NCI-H2227 (cell line): ENCODE results near the gene SMIM35.
"Not testable (repeated sequence)": the region's sequence is repeated elsewhere in the genome, so short reads cannot be mapped to it uniquely, and the experiment has no call there.

Source experiments
- DNase-seq: peaks from one replicate; lab custom pipeline; 2025; ENCODE audit not compliant: unreplicated experiment; lab: John Stamatoyannopoulos, UW

SMIM35 gene

DNA sequence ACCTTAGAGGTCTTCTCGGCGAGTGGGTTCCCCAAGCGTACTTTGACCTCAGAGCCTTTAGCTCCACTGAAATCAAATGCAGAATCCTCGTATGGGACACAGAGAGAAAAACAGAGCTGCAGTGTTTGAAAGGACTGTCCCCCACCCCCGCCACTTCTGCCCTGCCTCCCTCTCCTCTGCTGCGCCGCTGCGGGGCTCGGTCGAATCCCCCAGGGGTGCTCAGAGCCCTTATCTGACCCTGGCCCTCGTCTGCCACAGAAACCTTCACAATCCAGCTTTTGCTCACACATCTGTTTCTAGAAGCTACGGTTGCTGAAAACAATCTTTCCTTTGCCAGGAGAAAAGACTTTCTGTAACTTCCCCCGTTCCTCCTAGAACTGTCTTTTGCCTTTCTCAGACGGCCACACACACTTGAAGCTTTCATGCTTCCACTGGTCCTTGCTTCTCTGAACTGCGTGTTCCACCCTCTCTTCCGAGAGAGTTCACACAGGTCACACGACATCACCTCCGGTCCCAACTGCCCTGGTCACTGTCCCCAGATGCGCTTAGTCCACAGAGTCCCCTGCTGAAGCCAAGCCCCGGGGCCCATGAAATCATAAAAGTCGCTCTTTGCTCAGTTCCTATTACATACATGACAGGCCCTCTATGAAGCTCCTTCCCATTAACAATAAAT lies 3.7 kb downstream of the SMIM35 start:
- DNase-seq, result no peak

DNA sequence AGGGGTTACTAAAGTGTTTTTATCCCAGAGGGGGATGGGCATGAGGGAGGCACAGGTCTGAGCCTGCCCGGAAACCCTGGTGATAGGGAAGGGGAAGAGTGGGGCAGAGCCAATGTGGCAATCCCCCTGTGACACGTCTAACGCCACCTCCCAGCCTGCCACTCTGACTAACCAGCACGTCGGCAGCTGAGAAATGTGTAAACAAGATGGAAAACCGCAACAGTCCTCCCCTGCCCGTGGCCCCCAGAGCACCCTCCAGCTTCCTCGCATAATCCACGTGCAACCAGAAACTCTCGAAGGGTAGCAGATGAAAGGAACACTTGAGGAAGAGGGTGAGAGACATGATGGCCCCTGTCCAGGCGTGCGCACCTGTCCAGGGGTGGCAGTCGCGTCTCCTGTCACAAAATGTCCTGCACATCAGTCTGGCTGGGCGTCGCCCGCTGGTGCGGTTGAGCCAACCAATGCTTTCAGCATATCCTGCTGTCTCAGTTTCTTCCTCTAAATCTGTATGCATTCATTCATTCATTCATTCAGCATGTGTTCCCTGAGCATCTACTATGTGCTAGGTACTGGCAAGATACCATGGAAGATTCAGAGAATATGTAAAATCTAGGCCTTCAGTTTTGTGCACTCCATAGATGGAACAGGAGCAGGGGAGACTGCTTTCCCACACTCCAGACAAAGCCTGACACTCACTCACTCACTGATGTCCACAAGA lies 5.4 kb downstream of the SMIM35 start:
- DNase-seq, result no peak

DNA sequence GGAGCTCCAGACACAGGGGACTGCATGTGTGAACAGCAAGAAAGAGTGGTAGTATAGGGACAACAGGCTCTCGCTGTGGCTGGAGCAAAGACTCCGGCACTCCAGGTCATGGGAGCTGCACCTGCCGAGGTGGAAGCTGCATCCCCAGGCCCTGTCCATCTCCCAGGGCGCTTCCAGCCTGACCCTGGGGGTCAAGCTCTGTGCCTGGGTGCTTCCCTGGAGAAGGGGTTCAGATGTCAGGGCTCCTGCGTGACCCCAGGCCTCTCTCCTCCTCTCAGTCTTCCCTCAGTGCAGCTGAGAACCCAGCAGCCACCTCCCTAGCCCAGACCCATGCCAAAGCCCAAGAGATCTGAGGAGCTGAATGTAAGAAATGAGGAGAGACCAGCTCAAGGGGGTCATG lies 6.5 kb downstream of the SMIM35 start:
- no peak for DNase-seq

DNA sequence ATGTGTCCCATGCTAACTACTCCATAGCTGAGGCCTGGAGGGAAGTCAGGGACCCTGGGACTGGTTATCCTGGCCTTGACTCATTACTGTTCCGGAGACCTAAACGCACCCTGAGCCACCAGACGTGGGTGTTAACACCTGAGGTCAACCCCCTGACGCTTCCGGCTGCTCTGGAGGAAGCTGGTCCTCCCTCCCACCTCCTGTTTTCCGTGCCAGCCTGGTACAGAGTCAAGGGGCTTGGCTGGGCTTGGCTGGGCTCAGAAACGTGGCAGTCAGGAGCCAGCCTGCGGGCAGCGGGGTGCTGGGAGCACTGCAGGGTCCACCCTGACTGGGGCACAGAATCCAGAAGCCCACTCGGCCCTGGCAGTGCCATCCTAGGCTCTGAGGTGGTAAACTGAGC lies 7.3 kb downstream of the SMIM35 start:
- DNase-seq, result no peak

DNA sequence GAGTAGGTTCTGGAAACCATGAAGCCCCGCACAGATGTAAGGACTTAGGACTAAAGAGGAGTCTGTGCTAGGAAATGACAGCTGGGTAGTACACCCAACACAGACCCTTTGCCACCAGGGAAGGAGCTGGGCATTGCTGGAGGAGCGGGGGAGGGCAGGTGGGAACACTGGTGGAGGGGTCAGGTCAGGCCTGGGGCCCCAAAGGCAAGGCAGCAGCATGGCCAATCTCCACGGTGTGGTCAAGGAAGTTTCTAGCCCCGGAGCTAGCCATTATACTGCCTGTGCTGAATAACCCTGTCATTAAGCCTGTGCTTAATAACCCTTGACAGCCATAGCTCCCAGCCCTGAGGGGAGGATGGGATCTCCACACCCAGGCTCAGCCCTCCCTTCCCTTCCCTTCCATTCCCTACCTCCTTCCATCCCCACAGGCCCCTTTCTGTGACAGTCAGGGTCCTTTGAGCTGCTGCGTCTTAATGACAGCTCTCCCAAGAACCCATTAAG lies 7.8 kb downstream of the SMIM35 start:
- peak; percentile 53 for DNase-seq

DNA sequence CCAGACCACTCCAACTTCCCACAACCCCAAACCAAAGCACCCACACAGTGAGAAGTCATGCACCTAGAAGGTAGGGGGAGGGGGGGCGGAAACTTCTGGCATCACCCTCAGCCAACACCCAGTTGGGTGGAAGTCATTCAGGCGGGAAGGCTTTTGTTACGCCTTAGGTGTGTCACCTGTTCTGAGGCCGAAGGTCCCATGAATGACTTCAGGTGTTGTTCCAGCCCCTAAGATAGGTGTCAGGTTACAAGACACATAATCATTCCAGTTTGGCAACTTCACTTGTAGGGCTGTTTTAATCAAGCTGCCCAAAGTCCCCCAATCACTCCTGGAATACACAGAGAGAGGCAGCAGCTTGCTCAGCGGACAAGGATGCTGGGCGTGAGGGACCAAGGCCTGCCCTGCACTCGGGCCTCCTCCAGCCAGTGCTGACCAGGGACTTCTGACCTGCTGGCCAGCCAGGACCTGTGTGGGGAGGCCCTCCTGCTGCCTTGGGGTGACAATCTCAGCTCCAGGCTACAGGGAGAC lies 9.9 kb downstream of the SMIM35 start, which contains the start of gene TMPRSS4:
Gene TMPRSS4, plus strand, starts transcription at position 325 of the 528 bp plus-strand sequence. CDS start 225 bp downstream, outside the sequence.
- no peak for DNase-seq

DNA sequence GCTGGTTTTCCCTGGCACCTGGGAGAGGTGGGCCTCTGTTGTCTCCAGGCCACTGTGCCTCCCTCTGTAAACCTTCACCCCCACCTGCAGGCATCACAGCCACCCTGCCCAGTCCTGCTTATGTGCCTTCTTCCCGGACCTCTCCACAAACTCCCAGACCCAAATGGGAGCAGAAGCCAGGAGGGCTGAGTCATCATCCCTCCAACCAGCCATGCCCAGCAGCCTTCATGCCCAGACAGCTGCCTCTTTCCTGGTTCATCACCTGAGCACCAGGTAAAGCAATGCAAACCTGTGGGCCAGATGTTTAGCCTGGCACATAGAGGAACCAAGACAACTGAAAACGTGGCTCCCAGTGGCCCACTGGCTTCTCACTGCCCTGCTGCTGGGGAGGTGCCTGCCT lies 12.0 kb downstream of the SMIM35 start:
- DNase-seq, result no peak

DNA sequence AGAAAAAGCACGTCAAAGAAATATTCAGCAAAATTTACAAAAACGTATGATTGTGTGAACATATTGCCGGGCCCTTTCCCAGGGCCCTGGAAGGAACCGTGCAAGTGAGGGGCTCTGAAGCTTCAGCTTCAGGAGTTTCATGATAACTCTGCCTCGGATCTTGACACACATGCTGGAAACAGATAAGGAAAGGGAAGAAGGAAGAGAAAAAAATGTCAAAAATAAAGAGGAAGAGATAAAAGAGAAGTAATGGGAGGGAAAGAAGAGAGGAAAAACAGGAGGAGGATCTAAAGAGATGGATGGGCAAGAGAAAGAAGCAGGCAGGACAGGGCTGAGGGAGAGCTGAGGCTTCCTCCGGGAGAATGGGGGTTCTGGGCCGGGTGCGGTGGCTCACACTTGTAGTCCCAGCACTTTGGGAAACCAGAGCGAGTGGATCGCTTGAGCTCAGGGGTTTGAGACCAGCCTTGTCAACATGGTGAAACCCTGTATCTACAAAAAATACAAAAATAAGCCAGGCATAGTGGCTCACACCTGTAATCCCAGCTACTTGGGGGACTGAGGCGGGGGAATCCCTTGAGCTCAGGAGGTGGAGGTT lies 12.6 kb downstream of the SMIM35 start:
- DNase-seq, result no peak

DNA sequence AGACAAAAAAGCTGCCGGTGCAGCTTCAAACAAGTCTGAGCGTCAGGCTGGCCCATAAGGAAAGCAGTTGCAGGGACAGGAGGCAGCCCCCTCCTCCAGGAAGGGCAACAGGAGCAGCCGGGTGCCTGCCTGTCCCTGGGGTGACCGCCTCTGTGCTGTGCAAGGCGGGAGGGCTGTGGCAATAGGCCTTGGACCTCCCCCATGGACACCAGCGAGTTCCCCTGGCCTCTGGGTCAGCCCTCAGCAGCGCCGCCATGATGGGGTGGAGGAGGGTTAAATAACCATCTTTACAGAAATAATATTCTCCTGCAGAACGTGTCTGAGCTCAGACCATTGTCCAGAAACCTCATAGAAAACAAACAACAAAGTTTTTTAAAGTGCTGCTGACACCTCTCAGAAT lies 13.2 kb downstream of the SMIM35 start:
- DNase-seq, result no peak

DNA sequence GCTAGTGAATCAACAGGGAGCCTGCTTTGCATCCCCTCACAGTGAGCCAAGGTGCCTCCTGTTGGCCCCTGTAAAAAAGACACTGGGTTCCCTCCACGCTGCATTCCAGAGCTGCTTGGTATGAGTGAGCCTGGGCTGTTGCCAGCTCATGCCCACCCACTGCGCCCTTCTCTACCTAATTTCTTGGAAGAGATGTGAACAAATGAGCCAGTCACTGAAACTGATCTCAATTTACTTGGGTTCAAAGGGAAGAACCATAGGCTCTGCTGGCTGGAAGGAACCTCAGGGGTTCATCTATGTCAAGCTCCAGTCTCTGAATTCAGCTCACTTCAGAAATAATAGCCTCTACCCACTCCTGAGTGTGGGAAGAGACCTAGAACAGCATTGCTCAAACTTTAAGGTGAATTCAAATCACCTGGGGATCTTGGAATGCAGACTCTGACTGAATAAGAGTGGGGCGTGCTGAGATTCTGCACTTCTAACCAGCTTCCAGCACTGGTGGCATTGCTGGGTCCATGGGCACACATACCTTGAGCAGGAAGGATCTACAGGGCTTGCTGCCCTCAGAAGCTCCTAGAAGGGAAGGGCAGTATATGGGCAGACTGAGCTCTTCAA lies 15.2 kb downstream of the SMIM35 start:
- DNase-seq, result no peak

DNA sequence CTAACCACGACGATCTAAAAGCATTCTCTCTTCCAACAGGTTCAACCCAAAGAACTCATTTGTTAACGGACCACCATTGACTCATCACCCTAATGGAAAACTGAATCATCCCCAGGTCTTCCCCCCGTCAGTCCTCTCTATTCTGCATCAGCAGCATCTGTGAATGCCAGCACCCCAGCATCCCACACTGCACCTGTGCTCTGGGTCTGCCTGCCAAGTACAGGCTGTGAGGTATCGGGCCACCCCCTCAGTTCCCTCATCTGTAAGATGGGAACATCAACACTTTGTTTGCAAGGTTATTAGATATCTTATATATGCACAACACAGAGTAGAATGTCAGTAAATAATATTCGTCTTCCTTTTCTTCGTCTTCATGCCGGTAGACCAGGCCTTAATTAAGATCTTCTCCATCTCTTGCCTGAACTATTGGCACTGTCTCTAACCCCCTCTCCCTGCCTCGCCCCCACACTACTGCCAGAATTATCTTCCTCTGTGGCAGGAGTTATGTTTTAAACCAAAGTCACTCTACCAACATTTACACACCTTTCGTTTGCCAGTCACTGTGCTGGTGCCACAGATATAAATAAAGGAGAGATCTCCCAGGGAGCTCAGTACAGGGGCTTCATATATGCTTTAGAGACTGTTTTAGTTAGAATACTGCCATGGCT lies 17.7 kb downstream of the SMIM35 start:
- DNase-seq, result no peak

DNA sequence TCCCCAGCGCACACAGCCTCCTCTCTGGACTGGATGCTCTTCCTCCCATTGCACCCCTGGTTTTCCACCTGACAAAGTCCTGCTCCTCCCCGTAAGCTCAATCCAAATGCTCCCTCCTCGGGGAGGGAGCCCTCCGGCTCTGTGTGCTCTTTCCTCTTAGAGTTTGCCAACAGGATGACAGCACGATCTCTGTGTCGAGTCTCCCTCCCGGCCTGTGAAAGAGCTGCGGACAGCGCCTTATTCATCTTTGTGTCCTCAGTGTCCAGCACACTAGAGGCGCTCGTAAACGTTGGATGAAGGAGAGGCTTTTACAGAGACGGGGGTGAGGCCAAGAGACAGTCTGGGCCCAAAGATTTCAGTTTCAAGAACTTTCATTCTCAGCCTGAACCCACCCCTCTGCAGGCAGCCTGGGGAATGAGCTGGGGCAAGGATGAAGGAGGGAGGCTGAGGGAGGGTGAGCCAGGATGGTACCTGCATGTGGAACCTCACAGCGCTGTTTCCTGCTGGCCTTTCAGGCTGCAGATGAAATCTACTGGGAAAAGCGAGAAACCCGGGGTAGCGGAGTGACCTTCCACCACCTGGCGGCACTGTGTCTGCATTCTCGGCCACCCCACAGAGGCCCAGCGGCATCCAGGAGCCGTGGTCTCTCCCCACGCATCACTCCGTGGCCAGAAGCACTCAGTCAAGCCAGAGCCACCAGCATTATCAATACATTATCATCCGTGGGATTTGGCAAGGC lies 18.4 kb downstream of the SMIM35 start:
- DNase-seq, result no peak

DNA sequence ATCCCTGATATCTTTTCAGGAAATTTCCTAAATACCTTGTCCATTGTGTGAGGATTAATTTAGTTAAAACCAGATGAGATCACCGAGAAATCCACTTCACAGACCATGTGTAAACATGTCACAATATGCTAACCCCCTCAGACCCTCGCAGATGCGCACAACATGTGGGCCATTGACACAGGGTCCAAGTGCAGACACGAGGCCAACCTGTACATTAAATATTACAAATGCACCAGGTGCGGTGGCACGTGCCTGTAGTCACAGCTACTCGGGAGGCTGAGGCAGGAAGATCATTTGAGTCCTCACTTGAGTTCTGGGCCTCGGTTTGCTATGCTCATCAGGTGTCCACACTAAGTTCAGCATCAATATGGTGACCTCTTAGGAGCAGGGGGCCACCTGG lies 19.8 kb downstream of the SMIM35 start:
- DNase-seq, result no peak

DNA sequence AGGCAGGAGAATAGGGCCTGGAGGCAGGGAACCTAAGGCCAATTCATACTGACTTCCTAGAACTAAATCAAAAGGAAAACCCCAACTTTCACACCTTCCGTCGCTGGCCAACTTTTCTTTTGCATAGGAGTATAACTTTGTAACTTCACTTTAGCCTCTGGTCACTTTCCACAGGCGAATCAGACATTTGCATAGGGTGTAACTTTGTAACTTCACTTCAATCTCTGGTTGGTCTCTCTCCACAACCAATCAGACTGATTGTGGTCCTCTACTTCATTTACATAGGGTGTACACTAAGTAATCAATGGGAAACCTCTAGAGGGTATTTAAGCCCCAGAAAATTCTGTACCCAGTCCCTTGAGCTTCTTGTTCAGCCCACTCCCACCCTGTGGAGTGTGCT lies 21.4 kb downstream of the SMIM35 start:
- DNase-seq, result no peak

DNA sequence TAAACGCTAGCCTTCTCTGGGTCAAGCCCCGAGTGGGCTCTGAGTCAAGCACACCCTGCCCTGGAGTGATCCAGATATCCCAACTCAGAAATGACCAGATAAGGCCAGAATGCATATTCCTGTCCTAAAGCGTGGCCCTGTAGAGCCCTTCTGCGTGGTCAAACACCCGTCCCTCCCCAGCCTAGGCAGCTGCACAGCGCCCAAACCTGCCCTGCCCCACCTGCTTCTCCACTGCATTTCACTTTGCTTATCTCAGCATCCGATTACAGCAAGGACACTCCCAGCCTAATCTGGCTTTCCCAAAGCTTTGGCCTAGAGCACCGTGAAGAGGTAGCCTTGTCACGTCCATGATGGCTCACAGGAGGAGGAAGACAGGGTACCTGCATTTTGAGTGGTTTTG lies 21.8 kb downstream of the SMIM35 start:
- no peak for DNase-seq

DNA sequence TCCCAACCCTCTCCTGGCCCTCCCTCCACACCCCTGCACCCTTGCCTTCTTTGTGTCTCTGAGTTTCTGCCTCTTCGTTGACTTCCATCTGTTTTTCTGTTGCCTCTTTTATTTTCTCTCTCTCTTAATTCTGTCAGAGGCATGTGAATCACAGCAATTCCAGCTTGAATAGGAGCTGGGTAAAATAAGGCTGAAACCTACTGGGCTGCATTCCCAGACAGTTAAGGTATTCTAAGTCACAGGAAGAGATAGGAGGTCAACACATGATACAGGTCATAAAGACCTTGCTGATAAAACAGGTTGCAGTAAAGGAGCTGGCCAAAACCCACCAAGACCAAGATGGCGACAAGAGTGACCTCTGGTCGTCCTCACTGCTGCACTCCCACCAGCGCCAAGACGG lies 24.1 kb downstream of the SMIM35 start:
- not testable (repeated sequence) for DNase-seq

DNA sequence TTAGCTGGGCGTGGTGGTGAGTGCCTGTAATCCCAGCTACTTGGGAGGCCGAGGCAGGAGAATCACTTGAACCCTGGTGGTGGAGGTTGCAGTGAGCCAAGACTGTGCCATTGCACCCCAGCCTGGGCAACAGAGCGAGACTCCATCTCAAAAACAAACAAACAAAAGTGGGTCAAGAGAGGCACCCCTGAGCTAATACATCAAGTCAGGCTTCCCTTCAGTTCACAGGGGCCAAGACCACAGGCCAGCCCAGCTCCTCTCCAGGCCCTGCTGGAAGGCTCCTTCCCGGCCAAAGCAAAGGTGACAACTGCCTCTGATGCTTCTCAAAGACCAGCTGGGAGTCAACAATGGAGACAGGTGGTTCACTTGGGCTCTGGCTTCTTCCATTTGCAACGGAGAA lies 24.6 kb downstream of the SMIM35 start:
- DNase-seq, result not testable (repeated sequence)

DNA sequence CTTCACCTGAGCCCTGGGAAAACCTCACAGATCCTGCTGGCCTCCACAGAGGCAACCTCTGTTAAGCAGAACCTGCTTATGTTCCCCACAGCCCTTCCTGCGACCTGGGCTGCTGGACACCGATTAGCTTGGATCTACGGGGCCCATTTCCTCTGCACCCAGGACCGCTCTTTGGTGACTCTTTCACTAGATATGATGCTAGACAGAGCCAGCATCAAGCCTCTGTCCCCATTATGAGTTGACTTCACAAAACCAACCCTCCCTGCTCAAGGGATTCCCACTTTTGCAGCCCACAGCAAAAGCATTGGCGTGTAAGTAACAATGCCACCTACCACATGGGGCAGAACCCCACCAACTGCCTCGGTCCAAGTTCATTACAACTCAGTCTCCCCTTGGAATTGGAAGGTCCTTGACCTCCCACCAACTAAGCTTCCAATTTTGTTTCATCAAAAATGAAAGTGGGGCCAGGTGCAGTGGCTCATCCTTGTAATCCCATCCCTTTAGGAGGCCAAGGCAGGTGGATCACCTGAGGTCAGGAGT lies 25.1 kb downstream of the SMIM35 start:
- DNase-seq, result no peak

DNA sequence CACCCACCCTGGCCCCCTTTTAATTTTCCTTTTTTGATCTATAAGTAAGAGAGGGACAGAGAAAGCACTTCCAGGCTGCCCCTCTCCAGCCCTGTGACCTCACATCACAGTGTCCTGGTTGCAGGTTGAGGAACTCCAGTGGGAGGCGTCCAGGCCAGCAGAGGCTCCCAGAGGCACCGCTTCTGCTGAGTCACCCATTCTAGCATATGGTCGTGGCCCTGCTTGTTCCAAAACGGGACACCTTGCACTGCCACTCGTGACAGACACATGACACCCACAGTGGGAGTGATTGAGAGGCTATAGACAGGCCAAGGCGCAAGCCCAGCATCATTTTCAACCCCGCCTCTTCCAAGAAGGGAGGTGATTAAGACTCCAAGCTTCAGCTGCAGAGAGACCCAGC lies 25.9 kb downstream of the SMIM35 start:
- no peak for DNase-seq

DNA sequence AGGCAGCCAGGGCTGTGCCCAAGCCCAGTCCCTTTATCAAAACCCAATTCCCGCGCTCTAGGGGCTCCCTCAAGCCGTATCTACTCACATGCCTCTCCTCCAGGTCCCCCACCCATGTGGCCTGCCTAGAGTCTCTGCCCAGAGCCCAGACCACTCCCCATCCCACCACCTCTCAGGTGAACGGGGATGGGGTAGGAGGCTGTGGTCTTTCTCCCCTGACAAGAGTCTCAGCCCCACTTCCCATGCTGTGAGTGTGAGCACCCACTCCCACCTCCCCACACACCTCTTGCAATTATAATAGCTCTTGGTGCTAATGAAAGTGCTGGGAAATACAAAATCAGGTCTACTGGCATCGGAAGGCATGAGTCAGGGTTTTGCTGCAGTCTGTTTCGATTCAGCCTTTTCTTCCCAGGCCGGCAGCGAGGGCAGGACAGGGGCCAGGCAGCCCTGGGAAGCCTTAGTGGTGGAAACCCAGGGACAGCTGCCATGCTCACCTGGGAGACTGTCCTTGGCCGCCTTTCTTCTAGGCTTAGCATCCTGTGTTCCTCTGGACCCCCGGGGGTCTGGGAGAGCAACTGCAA lies 26.6 kb downstream of the SMIM35 start:
- DNase-seq, result no peak
